ENCODE results near the gene FAM184B. TPM values are rescaled to one million over a fixed set of nuclear protein-coding genes. Genes with fewer than 3 reads are reported as not detected.
"Not testable (repeated sequence)": the region's sequence is repeated elsewhere in the genome, so short reads cannot be mapped to it uniquely, and the experiment has no call there.

FAM184B gene
- total and polyA plus RNA-seq, 4 donors = 0.05 TPM; not detected in 3

DNA sequence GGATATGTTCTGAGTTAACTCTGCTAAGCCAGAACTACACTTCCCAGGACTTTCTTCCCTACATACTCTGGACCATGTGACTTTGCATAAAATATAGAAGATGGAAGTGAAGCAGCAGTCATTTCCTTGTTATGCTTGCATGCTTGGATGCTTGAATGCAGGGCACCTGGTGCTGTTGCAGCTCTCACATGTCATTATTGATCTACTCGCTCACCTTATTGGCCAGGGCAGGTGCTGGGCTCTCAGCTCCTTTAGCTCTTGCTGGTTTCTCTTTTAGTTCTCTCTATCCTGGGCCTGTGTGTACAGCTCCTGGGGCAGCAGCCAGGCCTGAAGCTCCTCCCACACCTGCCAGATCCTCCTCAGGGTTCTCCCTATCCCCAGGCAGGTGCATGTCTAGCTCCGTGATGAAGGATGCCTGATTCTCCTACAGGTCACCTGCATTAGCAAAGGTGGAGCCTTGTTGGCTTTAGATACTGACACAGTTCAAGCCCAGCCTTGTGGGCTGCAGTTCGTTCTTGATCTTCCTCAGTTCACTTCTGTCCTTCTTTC is 113.7 kb downstream of the FAM184B start:
- Histone ChIP-seq H3K27ac (ENCODE audit: low read depth in 1 of 2, low read length in 2 of 2) (no peak overlapping the region), H3K9me3 (ENCODE audit: control insufficient read depth, low read length) (peaks cover 5% of the 10 kb centered on the region), H3K27me3 (ENCODE audit: control insufficient read depth in 1 of 2, insufficient read depth in 2 of 2, low read length in 1 of 2) (no peaks in the 10 kb centered on the region), H3K4me3 (ENCODE audit: low read length in 2 of 2) (no peak overlapping the region), H3K4me1 (ENCODE audit: control insufficient read depth in 1 of 2, insufficient read depth in 2 of 2, low read length in 2 of 2) (no peaks in the 10 kb centered on the region), H3K36me3 (ENCODE audit: control insufficient read depth in 1 of 2, insufficient read depth in 2 of 2, low read length in 1 of 2) (no peaks in the 10 kb centered on the region)
- ATAC-seq (ENCODE audit: low FRiP score) (no peak), DNase-seq (no peak)
- WGBS, 2 donors = 82% methylated on average over 3 of the region's 3 CpGs
- intact Hi-C loops (cut with DNase I) = no loop called here

DNA sequence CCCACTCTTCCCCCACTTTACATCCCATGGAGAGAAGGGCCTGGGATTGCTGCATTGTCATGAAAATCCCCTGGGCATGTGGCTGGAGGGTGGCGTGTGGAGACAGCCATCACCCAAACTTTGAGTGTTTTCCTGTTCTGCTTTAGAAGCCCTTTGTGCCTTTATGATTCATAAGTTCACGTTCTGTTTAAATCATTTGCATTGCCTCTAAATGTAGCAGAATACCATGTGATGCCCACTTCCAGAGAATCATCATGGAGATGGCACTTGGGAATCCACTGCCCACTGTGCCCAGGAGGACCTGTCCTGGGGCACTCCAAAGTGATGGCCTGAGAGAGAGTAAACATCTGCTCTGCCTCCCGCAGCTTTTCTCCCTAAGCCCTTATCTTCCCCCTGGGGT is 114.2 kb downstream of the FAM184B start:
- H3K27me3 ChIP-seq (ENCODE audit: control insufficient read depth in 1 of 2, insufficient read depth in 2 of 2, low read length in 1 of 2) = no peaks in the 10 kb centered on the region
- peaks cover 5% of the 10 kb centered on the region for H3K9me3 ChIP-seq (ENCODE audit: control insufficient read depth, low read length)
- H3K4me3 ChIP-seq (ENCODE audit: low read length in 2 of 2) = no peak overlapping the region
- no peaks in the 10 kb centered on the region for H3K36me3 ChIP-seq (ENCODE audit: control insufficient read depth in 1 of 2, insufficient read depth in 2 of 2, low read length in 1 of 2)
- ATAC-seq (ENCODE audit: low FRiP score) (no peak), DNase-seq (no peak)
- H3K4me1 ChIP-seq (ENCODE audit: control insufficient read depth in 1 of 2, insufficient read depth in 2 of 2, low read length in 2 of 2) = no peaks in the 10 kb centered on the region
- 65 to 66% methylated on average over 3 of the region's 3 CpGs for WGBS, 2 donors
- intact Hi-C loops (cut with DNase I) = no loop called here
- no peak overlapping the region for H3K27ac ChIP-seq (ENCODE audit: low read depth in 1 of 2, low read length in 2 of 2)

- Histone ChIP-seq H3K27me3 (ENCODE audit: control insufficient read depth in 1 of 2, insufficient read depth in 2 of 2, low read length in 1 of 2) (no peaks in the 10 kb centered on the region), H3K27ac (ENCODE audit: low read depth in 1 of 2, low read length in 2 of 2) (no peak overlapping the region), H3K4me3 (ENCODE audit: low read length in 2 of 2) (no peak overlapping the region), H3K36me3 (ENCODE audit: control insufficient read depth in 1 of 2, insufficient read depth in 2 of 2, low read length in 1 of 2) (no peaks in the 10 kb centered on the region), H3K9me3 (ENCODE audit: control insufficient read depth, low read length) (peaks cover 1% of the 10 kb centered on the region), H3K4me1 (ENCODE audit: control insufficient read depth in 1 of 2, insufficient read depth in 2 of 2, low read length in 2 of 2) (no peaks in the 10 kb centered on the region)
- ATAC-seq (ENCODE audit: low FRiP score) = no peak
- WGBS, 2 donors = 75 to 78% methylated on average over 3 of the region's 3 CpGs
- intact Hi-C loops (cut with DNase I) = no loop called here
- DNase-seq = no peak
Measured at GRCh38 chr4:17665852-17666251, 115.6 kb downstream of the FAM184B start.

- no peaks in the 10 kb centered on the region for H3K27me3 ChIP-seq (ENCODE audit: control insufficient read depth in 1 of 2, insufficient read depth in 2 of 2, low read length in 1 of 2)
- no peak overlapping the region for H3K27ac ChIP-seq (ENCODE audit: low read depth in 1 of 2, low read length in 2 of 2)
- H3K9me3 ChIP-seq (ENCODE audit: control insufficient read depth, low read length) = peaks cover under 1% of the 10 kb centered on the region
- 51 to 61% methylated on average over 1 of the region's 1 CpG for WGBS, 2 donors
- no peak for DNase-seq
- no peaks in the 10 kb centered on the region for H3K4me1 ChIP-seq (ENCODE audit: control insufficient read depth in 1 of 2, insufficient read depth in 2 of 2, low read length in 2 of 2)
- H3K4me3 ChIP-seq (ENCODE audit: low read length in 2 of 2) = no peak overlapping the region
- no peak for ATAC-seq (ENCODE audit: low FRiP score)
- H3K36me3 ChIP-seq (ENCODE audit: control insufficient read depth in 1 of 2, insufficient read depth in 2 of 2, low read length in 1 of 2) = no peaks in the 10 kb centered on the region
- intact Hi-C loops (cut with DNase I) = no loop called here
Measured at GRCh38 chr4:17665346-17665745, 116.1 kb downstream of the FAM184B start.

- Histone ChIP-seq H3K4me3 (ENCODE audit: low read length in 2 of 2) (no peak overlapping the region), H3K4me1 (ENCODE audit: control insufficient read depth in 1 of 2, insufficient read depth in 2 of 2, low read length in 2 of 2) (no peaks in the 10 kb centered on the region), H3K27me3 (ENCODE audit: control insufficient read depth in 1 of 2, insufficient read depth in 2 of 2, low read length in 1 of 2) (no peaks in the 10 kb centered on the region), H3K36me3 (ENCODE audit: control insufficient read depth in 1 of 2, insufficient read depth in 2 of 2, low read length in 1 of 2) (no peaks in the 10 kb centered on the region), H3K9me3 (ENCODE audit: control insufficient read depth, low read length) (no peaks in the 10 kb centered on the region), H3K27ac (ENCODE audit: low read depth in 1 of 2, low read length in 2 of 2) (no peak overlapping the region)
- DNase-seq (no peak), ATAC-seq (ENCODE audit: low FRiP score) (no peak)
- intact Hi-C loops (cut with DNase I) = no loop called here
- 53% methylated on average over 4 of the region's 4 CpGs for WGBS, 2 donors
Measured at GRCh38 chr4:17664755-17665154, 116.7 kb downstream of the FAM184B start.

GRCh38 chr4:17662694-17663093 is 118.7 kb downstream of the FAM184B start:
- no peaks in the 10 kb centered on the region for H3K36me3 ChIP-seq (ENCODE audit: control insufficient read depth in 1 of 2, insufficient read depth in 2 of 2, low read length in 1 of 2)
- 90 to 94% methylated on average over 3 of the region's 3 CpGs for WGBS, 2 donors
- no peaks in the 10 kb centered on the region for H3K27me3 ChIP-seq (ENCODE audit: control insufficient read depth in 1 of 2, insufficient read depth in 2 of 2, low read length in 1 of 2)
- DNase-seq (no peak), ATAC-seq (ENCODE audit: low FRiP score) (no peak)
- H3K4me3 ChIP-seq (ENCODE audit: low read length in 2 of 2) = no peak overlapping the region
- intact Hi-C loops (cut with DNase I) = no loop called here
- H3K27ac ChIP-seq (ENCODE audit: low read depth in 1 of 2, low read length in 2 of 2) = no peak overlapping the region
- H3K4me1 ChIP-seq (ENCODE audit: control insufficient read depth in 1 of 2, insufficient read depth in 2 of 2, low read length in 2 of 2) = no peaks in the 10 kb centered on the region
- no peaks in the 10 kb centered on the region for H3K9me3 ChIP-seq (ENCODE audit: control insufficient read depth, low read length)

DNA sequence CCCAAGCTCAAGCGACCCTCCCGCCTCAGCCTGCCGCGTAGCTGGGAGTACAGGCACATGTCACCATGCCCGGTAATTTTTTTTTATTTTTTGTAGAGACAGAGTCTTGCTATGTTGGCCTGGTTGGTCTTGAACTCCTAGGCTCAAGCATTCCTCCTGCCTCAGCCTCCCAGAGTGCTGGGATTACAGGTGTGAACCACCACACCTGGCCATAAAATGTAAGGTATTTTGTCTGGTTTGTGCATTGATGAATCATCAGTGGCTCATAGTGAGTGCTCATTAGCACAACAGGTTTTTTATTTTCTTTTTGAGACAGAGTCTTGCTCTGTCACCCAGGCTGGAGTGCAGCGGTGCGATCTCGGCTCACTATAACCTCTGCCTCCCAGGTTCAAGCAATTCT is 122.2 kb downstream of the FAM184B start:
- ATAC-seq (ENCODE audit: low FRiP score) = not testable (repeated sequence)

GRCh38 chr4:17657849-17658248 is 123.6 kb downstream of the FAM184B start:
- no peak overlapping the region for H3K27ac ChIP-seq (ENCODE audit: low read depth in 1 of 2, low read length in 2 of 2)
- no peaks in the 10 kb centered on the region for H3K9me3 ChIP-seq (ENCODE audit: control insufficient read depth, low read length)
- ATAC-seq (ENCODE audit: low FRiP score) = no peak
- no peaks in the 10 kb centered on the region for H3K4me1 ChIP-seq (ENCODE audit: control insufficient read depth in 1 of 2, insufficient read depth in 2 of 2, low read length in 2 of 2)
- no peaks in the 10 kb centered on the region for H3K27me3 ChIP-seq (ENCODE audit: control insufficient read depth in 1 of 2, insufficient read depth in 2 of 2, low read length in 1 of 2)
- no peak overlapping the region for H3K4me3 ChIP-seq (ENCODE audit: low read length in 2 of 2)
- no peaks in the 10 kb centered on the region for H3K36me3 ChIP-seq (ENCODE audit: control insufficient read depth in 1 of 2, insufficient read depth in 2 of 2, low read length in 1 of 2)
- no peak for DNase-seq
- intact Hi-C loops (cut with DNase I) = no loop called here
- 79 to 84% methylated on average over 9 of the region's 9 CpGs for WGBS, 2 donors

More for the DNA sequence above, 122.2 kb downstream of the FAM184B start:
- intact Hi-C loops (cut with DNase I); H3K36me3 ChIP-seq (ENCODE audit: control insufficient read depth in 1 of 2, insufficient read depth in 2 of 2, low read length in 1 of 2); H3K4me1 ChIP-seq (ENCODE audit: control insufficient read depth in 1 of 2, insufficient read depth in 2 of 2, low read length in 2 of 2); H3K27me3 ChIP-seq (ENCODE audit: control insufficient read depth in 1 of 2, insufficient read depth in 2 of 2, low read length in 1 of 2); DNase-seq; H3K27ac ChIP-seq (ENCODE audit: low read depth in 1 of 2, low read length in 2 of 2); H3K9me3 ChIP-seq (ENCODE audit: control insufficient read depth, low read length); H3K4me3 ChIP-seq (ENCODE audit: low read length in 2 of 2): not testable (repeated sequence)
- WGBS, 2 donors = 96 to 97% methylated on average over 8 of the region's 8 CpGs

GRCh38 chr4:17657090-17657489 is 124.3 kb downstream of the FAM184B start:
- intact Hi-C loops (cut with DNase I) = no loop called here
- H3K4me3 ChIP-seq (ENCODE audit: low read length in 2 of 2) = no peak overlapping the region
- no peaks in the 10 kb centered on the region for H3K27me3 ChIP-seq (ENCODE audit: control insufficient read depth in 1 of 2, insufficient read depth in 2 of 2, low read length in 1 of 2)
- no peak for ATAC-seq (ENCODE audit: low FRiP score)
- no peaks in the 10 kb centered on the region for H3K4me1 ChIP-seq (ENCODE audit: control insufficient read depth in 1 of 2, insufficient read depth in 2 of 2, low read length in 2 of 2)
- no peak for DNase-seq
- WGBS, 2 donors = 76 to 100% methylated on average over 1 of the region's 1 CpG
- H3K9me3 ChIP-seq (ENCODE audit: control insufficient read depth, low read length) = no peaks in the 10 kb centered on the region
- H3K27ac ChIP-seq (ENCODE audit: low read depth in 1 of 2, low read length in 2 of 2) = no peak overlapping the region
- H3K36me3 ChIP-seq (ENCODE audit: control insufficient read depth in 1 of 2, insufficient read depth in 2 of 2, low read length in 1 of 2) = no peaks in the 10 kb centered on the region
